Right atrium auricular region (tissue), 2 donors: ENCODE data around the gene MORN3. TPM values are rescaled to one million over a fixed set of nuclear protein-coding genes. Genes with fewer than 3 reads are reported as not detected.

Experiments
- DNase-seq: peaks from one replicate; pipeline ENCODE4 v3.0.0-alpha.2; 2019; ENCODE audit warnings: low spot score
- H3K27ac ChIP-seq, 2 donors: fragments of 200-600 bp; sonication (generic); 1 replicate in 1 of 2; 2 replicates in 1 of 2; pipeline ENCODE4 v1.5.1; 2016 to 2019
- H3K27me3 ChIP-seq, 2 donors: fragments of 200-600 bp; sonication (generic); one replicate each; pipeline versions ENCODE4 v1.5.1 to v1.6.0; 2017 to 2019
- H3K36me3 ChIP-seq: fragments of 200-600 bp; sonication (generic); one replicate; pipeline ENCODE4 v1.5.1; 2016
- H3K4me1 ChIP-seq, 2 donors: fragments of 200-600 bp; sonication (generic); one replicate each; pipeline versions ENCODE4 v1.5.1 to v1.6.0; 2017 to 2019
- H3K4me3 ChIP-seq, 2 donors: fragments of 200-600 bp; sonication (generic); 1 replicate in 1 of 2; 2 replicates in 1 of 2; pipeline ENCODE4 v1.5.1; 2017 to 2019; ENCODE audit warnings: mild to moderate bottlenecking in 1 of 2, moderate library complexity in 1 of 2
- H3K9me3 ChIP-seq, 2 donors: fragments of 200-600 bp; sonication (generic); one replicate each; pipeline ENCODE4 v1.5.1; 2019
- CTCF ChIP-seq, 2 donors: fragments of 200-600 bp; sonication (generic); IDR thresholded peaks; one replicate each; pipeline ENCODE4 v1.5.1; 2019; ENCODE audit warnings: antibody characterized with exemption in 2 of 2
- total RNA-seq, 2 donors: library from RNA; depleted of rRNA; stranded (reverse); fragments of >200 nt; gene quantifications; one replicate each; pipeline ENCODE4 v1.1.0, GENCODE V29; 2016

The MORN3 gene
- total RNA-seq, 2 donors from 2014 or later, result 0.35 TPM; not detected in 1

GRCh38 chr12:121603581-121603980, 65.9 kb downstream of the MORN3 start:
- no peaks in the 10 kb centered on the region for H3K4me1 ChIP-seq
- no peaks in the 10 kb centered on the region for H3K9me3 ChIP-seq
- H3K4me3 ChIP-seq, result no peak overlapping the region
- no peak for DNase-seq
- no peak for TF ChIP-seq CTCF (IDR thresholded peaks at IDR 0.05)
- H3K36me3 ChIP-seq, result no peaks in the 10 kb centered on the region
- no peak overlapping the region for H3K27ac ChIP-seq
- H3K27me3 ChIP-seq, result no peaks in the 10 kb centered on the region

GRCh38 chr12:121602766-121603165, 66.7 kb downstream of the MORN3 start:
- H3K4me3 ChIP-seq, result no peak overlapping the region
- H3K4me1 ChIP-seq, result no peaks in the 10 kb centered on the region
- TF ChIP-seq CTCF (IDR thresholded peaks at IDR 0.05), result no peak
- no peak overlapping the region for H3K27ac ChIP-seq
- H3K27me3 ChIP-seq, result no peaks in the 10 kb centered on the region
- no peaks in the 10 kb centered on the region for H3K9me3 ChIP-seq
- DNase-seq, result no peak
- no peaks in the 10 kb centered on the region for H3K36me3 ChIP-seq

DNA sequence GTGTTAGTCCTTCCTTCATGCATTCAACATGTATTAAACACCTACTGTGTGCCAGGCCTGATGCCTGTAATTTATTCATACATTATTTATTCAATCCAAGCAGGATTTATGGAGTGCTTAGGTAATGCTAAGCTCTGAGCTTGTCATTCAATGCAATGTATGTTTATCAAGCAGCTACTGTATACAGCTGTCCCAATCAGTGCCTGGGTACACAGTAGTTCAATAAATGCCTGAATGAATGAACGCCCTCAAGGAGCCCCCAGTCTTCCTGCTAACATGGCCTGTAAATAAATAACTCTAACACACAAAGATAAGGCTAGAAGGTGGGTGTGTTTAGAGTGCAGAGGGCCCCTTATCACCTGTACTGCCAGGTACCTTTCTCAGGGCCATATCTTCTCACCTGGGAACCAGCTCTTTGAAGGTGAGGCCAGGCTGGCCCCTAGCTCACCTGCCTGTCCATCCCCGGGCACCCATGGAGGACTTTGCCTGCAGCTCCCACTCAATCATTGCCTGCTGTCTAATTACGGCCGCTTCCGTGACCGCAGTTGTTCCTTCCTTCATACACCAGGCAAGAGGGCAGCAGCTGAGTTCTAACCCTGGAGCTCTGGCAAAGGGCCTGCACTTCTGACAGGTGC, 68.6 kb downstream of the MORN3 start:
- Histone ChIP-seq H3K27me3 (no peaks in the 10 kb centered on the region), H3K4me3 (no peak overlapping the region), H3K27ac (no peak overlapping the region), H3K36me3 (no peaks in the 10 kb centered on the region), H3K4me1 (no peaks in the 10 kb centered on the region), H3K9me3 (no peaks in the 10 kb centered on the region)
- no peak for DNase-seq
- TF ChIP-seq CTCF (IDR thresholded peaks at IDR 0.05), result no peak

Other genes with a start within 250 kb of the MORN3 start
- gene KDM2B, start 88.6 kb downstream of the MORN3 start, total RNA-seq, result 10 to 100 TPM in 1 of 2 donors, 1 to 10 TPM in 1; 9.5 to 10.8 TPM
- 1 to 10 TPM; 6.8 to 8.3 TPM for gene ORAI1, start 43.1 kb downstream of the MORN3 start, total RNA-seq
- 1 to 10 TPM; 3.3 to 4.7 TPM for gene TMEM120B, start 43.1 kb upstream of the MORN3 start, total RNA-seq
- 10 to 100 TPM in 1 of 2 donors, 1 to 10 TPM in 1; 7.3 to 21.9 TPM for gene RHOF, start 124.0 kb upstream of the MORN3 start, total RNA-seq
- gene SETD1B, start 134.4 kb upstream of the MORN3 start, total RNA-seq, result 1 to 10 TPM; 6.0 to 9.3 TPM
- 1 to 10 TPM in 1 of 2 donors, under 1 TPM in 1; 0.39 to 1.3 TPM for gene HPD, start 189.2 kb upstream of the MORN3 start, total RNA-seq
- 10 to 100 TPM; 33.2 to 59.2 TPM for gene PSMD9, start 219.1 kb upstream of the MORN3 start, total RNA-seq
- 1 to 10 TPM; 1.0 to 2.2 TPM for gene CFAP251, start 248.9 kb upstream of the MORN3 start, total RNA-seq